ENCODE data around the gene CHIC2. TPM values are rescaled to one million over a fixed set of nuclear protein-coding genes. Genes with fewer than 3 reads are reported as not detected.

CHIC2 gene
- polyA plus RNA-seq, 1 donor from 2014 or later = 58.5 TPM

GRCh38 chr4:54004463-54004862 lies 59.9 kb downstream of the CHIC2 start:
- TF ChIP-seq REST (IDR thresholded peaks at IDR 0.05; ENCODE audit: borderline replicate concordance) (no peak), POLR2AphosphoS5 (IDR thresholded peaks at IDR 0.05) (no peak)
- H3K4me2 ChIP-seq (ENCODE audit: low read length) = no peak overlapping the region
- H3K9me2 ChIP-seq (ENCODE audit: insufficient read depth, low read length) = no peaks in the 10 kb centered on the region

DNA sequence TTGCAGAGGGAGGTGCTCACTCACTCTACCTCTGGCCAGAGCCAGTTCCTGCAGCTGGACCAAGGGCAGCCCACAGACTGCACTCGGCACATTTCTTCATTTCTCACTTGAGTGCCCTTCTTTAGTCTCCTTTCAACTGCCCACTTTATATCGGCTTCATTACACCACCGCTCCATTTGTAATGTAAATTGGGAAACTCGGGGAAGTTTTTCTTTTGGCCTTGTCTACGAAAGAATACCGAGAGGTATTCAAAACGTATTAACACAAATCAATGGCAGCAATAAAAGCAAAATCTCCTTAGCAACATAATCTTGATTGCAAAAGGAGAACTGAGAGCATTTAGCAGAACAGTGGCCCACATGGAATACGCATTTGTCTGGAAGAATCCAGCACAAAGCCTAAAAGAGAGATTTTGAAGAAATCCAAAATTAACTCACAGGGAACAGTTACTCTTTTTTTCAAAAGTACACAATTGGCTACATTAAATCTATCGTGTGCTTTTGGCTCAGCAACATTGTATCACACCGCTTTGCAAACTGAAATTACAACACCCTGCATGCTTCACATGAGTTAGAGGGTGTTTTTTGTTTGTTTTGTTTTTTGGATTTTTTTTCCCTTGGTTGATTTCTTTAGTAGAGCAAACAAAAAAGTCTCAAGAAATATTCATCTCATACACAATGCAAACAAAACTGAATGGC lies 62.6 kb downstream of the CHIC2 start:
- Histone ChIP-seq H2AFZ (ENCODE audit: low read depth, low read length) (no peak overlapping the region), H3K27ac (ENCODE audit: low read length) (no peak overlapping the region), H3K9ac (ENCODE audit: low read length) (no peak overlapping the region), H3K9me3 (ENCODE audit: low read length) (no peaks in the 10 kb centered on the region), H3K36me3 (ENCODE audit: insufficient read depth, low read length) (no peaks in the 10 kb centered on the region), H3K27me3 (ENCODE audit: insufficient read depth, low read depth, low read length) (no peaks in the 10 kb centered on the region), H3K4me2 (ENCODE audit: low read length) (no peak overlapping the region), H3K4me3 (ENCODE audit: low read length) (no peak overlapping the region), H3F3A (ENCODE audit: insufficient read depth, low read length, poor library complexity, severe bottlenecking) (no peaks in the 10 kb centered on the region), H3K79me2 (replicated peaks; ENCODE audit: insufficient read depth, low read length) (no peaks in the 10 kb centered on the region), H3K9me2 (ENCODE audit: insufficient read depth, low read length) (no peaks in the 10 kb centered on the region), H4K20me1 (ENCODE audit: insufficient read depth) (no peaks in the 10 kb centered on the region)
- TF ChIP-seq SMC3 (conservative IDR thresholded peaks at IDR 0.05; ENCODE audit: poor library complexity) (no peak), MXI1 (conservative IDR thresholded peaks at IDR 0.05; ENCODE audit: poor library complexity, severe bottlenecking) (no peak), TAF1 (IDR thresholded peaks at IDR 0.05; ENCODE audit: low read depth) (no peak), EP300 (conservative IDR thresholded peaks at IDR 0.05; ENCODE audit: poor library complexity, severe bottlenecking) (no peak), POLR2AphosphoS5 (IDR thresholded peaks at IDR 0.05) (no peak)
- TF ChIP-seq, protein P1, sequence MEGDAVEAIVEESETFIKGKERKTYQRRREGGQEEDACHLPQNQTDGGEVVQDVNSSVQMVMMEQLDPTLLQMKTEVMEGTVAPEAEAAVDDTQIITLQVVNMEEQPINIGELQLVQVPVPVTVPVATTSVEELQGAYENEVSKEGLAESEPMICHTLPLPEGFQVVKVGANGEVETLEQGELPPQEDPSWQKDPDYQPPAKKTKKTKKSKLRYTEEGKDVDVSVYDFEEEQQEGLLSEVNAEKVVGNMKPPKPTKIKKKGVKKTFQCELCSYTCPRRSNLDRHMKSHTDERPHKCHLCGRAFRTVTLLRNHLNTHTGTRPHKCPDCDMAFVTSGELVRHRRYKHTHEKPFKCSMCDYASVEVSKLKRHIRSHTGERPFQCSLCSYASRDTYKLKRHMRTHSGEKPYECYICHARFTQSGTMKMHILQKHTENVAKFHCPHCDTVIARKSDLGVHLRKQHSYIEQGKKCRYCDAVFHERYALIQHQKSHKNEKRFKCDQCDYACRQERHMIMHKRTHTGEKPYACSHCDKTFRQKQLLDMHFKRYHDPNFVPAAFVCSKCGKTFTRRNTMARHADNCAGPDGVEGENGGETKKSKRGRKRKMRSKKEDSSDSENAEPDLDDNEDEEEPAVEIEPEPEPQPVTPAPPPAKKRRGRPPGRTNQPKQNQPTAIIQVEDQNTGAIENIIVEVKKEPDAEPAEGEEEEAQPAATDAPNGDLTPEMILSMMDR (IDR thresholded peaks at IDR 0.05; ENCODE audit: poor library complexity, severe bottlenecking) = no peak

More at GRCh38 chr4:54004463-54004862, 59.9 kb downstream of the CHIC2 start:
- no peak overlapping the region for H3K4me3 ChIP-seq (ENCODE audit: low read length)
- H3K9me3 ChIP-seq (ENCODE audit: low read length) = no peaks in the 10 kb centered on the region
- H3K79me2 ChIP-seq (replicated peaks; ENCODE audit: insufficient read depth, low read length) = no peaks in the 10 kb centered on the region
- H2AFZ ChIP-seq (ENCODE audit: low read depth, low read length) = no peak overlapping the region
- H3K36me3 ChIP-seq (ENCODE audit: insufficient read depth, low read length) = no peaks in the 10 kb centered on the region
- no peaks in the 10 kb centered on the region for H3F3A ChIP-seq (ENCODE audit: insufficient read depth, low read length, poor library complexity, severe bottlenecking)
- no peaks in the 10 kb centered on the region for H4K20me1 ChIP-seq (ENCODE audit: insufficient read depth)
- H3K9ac ChIP-seq (ENCODE audit: low read length) = no peak overlapping the region
- H3K27ac ChIP-seq (ENCODE audit: low read length) = no peak overlapping the region
- H3K27me3 ChIP-seq (ENCODE audit: insufficient read depth, low read depth, low read length) = no peaks in the 10 kb centered on the region

DNA sequence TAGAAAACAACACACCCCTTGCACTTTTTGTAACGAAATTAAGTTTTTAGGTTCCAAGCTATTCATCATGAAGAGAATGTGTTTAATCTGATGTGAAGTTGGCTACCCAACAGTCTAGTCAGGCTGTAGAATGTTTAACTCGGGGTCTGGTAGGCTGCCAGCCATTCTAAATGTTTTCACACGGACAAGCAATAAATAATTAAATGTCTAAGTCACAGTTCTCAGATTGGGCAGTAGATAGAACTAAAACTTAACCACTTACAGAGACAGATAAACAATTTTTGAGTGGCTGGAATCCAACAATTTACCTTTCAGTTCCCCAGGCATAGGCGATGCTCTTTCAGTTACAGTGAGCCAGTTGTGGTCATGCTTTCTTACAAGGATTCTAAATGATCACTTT lies 66.5 kb downstream of the CHIC2 start:
- H3K9me3 ChIP-seq (ENCODE audit: low read length) = no peaks in the 10 kb centered on the region
- no peak overlapping the region for H3K4me3 ChIP-seq (ENCODE audit: low read length)
- H3K9ac ChIP-seq (ENCODE audit: low read length) = no peak overlapping the region
- H3K36me3 ChIP-seq (ENCODE audit: insufficient read depth, low read length) = no peaks in the 10 kb centered on the region
- H3K4me2 ChIP-seq (ENCODE audit: low read length) = no peak overlapping the region
- no peaks in the 10 kb centered on the region for H3K79me2 ChIP-seq (replicated peaks; ENCODE audit: insufficient read depth, low read length)
- H3F3A ChIP-seq (ENCODE audit: insufficient read depth, low read length, poor library complexity, severe bottlenecking) = no peaks in the 10 kb centered on the region
- no peaks in the 10 kb centered on the region for H3K9me2 ChIP-seq (ENCODE audit: insufficient read depth, low read length)
- TF ChIP-seq POLR2AphosphoS5 (IDR thresholded peaks at IDR 0.05) = no peak
- TF ChIP-seq MXI1 (conservative IDR thresholded peaks at IDR 0.05; ENCODE audit: poor library complexity, severe bottlenecking) = no peak
- no peak for TF ChIP-seq TAF1 (IDR thresholded peaks at IDR 0.05; ENCODE audit: low read depth)
- TF ChIP-seq, protein P1 (IDR thresholded peaks at IDR 0.05; ENCODE audit: poor library complexity, severe bottlenecking) = no peak
- no peak for TF ChIP-seq EZH2 (IDR thresholded peaks at IDR 0.05; ENCODE audit: borderline replicate concordance, insufficient read depth, low read length, poor library complexity, severe bottlenecking)
- no peak for TF ChIP-seq RAD21 (conservative IDR thresholded peaks at IDR 0.05)
- TF ChIP-seq SMC3 (conservative IDR thresholded peaks at IDR 0.05; ENCODE audit: poor library complexity) = no peak
- no peak for TF ChIP-seq EP300 (conservative IDR thresholded peaks at IDR 0.05; ENCODE audit: poor library complexity, severe bottlenecking)
- TF ChIP-seq REST (IDR thresholded peaks at IDR 0.05; ENCODE audit: borderline replicate concordance) = no peak
- H2AFZ ChIP-seq (ENCODE audit: low read depth, low read length) = no peak overlapping the region
- H4K20me1 ChIP-seq (ENCODE audit: insufficient read depth) = no peaks in the 10 kb centered on the region
- H3K27ac ChIP-seq (ENCODE audit: low read length) = no peak overlapping the region
- no peaks in the 10 kb centered on the region for H3K27me3 ChIP-seq (ENCODE audit: insufficient read depth, low read depth, low read length)
